Fibroblast of the aortic adventitia (primary cell): ENCODE measurements around the gene PTPN14. TPM values are rescaled to one million over a fixed set of nuclear protein-coding genes. Genes with fewer than 3 reads are reported as not detected.
A peak's percentile ranks its signal among the peaks of the same experiment; 100 is the strongest.

ENCODE experiments used
- DNase-seq: peaks from one replicate; pipeline ENCODE4 v3.0.0-alpha.2; 2010; ENCODE audit warnings: low read depth
- H3K4me3 ChIP-seq: 2 replicates; pipeline ENCODE4 v1.5.1; 2011; ENCODE audit warnings: low read depth, mild to moderate bottlenecking, control low read depth, low read length, moderate library complexity
- total RNA-seq: library from RNA; depleted of rRNA; stranded (reverse); fragments of >200 nt; gene quantifications from 2 replicates; pipeline ENCODE4 v1.2.3, GENCODE V29; 2012; ENCODE audit warnings: low replicate concordance
- TF ChIP-seq, protein P1 (sequence below): IDR thresholded peaks from 2 replicates; pipeline ENCODE4 v1.5.1; 2011; ENCODE audit warnings: mild to moderate bottlenecking, low read length, control low read depth, inconsistent platforms; ENCODE audit not compliant: insufficient read depth

Gene PTPN14
- total RNA-seq, 1 donor = 46.6 TPM

DNA sequence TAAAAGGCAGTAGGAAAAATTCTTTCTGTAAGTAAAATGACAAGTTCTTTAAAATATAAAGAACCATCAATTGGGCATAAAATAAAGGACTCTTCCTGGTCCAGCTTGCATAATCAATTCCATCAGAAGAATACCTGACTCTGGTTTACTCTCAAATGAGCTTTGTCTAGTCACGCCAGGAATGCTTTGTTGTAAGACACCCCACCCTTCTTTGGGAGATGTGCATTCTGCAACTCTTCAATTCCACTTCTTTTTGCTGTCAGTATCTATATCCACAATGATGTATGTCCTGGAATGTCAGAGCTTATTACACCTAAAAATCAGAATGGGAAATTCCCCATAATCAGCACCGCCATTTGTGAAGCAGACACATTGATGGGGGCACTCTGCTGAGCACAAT lies 76.1 kb downstream of the PTPN14 start:
- TF ChIP-seq, protein P1, sequence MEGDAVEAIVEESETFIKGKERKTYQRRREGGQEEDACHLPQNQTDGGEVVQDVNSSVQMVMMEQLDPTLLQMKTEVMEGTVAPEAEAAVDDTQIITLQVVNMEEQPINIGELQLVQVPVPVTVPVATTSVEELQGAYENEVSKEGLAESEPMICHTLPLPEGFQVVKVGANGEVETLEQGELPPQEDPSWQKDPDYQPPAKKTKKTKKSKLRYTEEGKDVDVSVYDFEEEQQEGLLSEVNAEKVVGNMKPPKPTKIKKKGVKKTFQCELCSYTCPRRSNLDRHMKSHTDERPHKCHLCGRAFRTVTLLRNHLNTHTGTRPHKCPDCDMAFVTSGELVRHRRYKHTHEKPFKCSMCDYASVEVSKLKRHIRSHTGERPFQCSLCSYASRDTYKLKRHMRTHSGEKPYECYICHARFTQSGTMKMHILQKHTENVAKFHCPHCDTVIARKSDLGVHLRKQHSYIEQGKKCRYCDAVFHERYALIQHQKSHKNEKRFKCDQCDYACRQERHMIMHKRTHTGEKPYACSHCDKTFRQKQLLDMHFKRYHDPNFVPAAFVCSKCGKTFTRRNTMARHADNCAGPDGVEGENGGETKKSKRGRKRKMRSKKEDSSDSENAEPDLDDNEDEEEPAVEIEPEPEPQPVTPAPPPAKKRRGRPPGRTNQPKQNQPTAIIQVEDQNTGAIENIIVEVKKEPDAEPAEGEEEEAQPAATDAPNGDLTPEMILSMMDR = no peak
- DNase-seq = no peak
- no peak overlapping the region for H3K4me3 ChIP-seq

DNA sequence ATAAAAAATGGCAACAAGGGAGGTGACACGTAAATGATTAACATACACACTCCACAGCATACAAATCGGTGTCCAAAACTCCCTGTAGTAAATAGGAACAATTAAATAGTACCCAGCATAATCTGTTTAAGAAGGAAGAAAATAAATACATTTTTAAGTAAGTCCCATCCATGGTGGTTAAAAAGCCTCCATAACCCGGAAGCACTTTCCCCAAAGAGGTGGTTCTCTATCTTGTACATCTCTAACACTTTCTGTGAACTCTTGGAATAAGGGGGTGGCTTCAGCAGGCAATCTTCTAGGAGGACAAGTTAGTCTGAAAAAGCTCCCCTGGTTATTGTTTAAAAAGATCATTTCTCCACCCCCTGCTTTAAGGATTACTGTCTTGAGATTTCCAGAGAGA lies 76.9 kb downstream of the PTPN14 start:
- H3K4me3 ChIP-seq = no peak overlapping the region
- no peak for DNase-seq
- TF ChIP-seq, protein P1 = no peak

DNA sequence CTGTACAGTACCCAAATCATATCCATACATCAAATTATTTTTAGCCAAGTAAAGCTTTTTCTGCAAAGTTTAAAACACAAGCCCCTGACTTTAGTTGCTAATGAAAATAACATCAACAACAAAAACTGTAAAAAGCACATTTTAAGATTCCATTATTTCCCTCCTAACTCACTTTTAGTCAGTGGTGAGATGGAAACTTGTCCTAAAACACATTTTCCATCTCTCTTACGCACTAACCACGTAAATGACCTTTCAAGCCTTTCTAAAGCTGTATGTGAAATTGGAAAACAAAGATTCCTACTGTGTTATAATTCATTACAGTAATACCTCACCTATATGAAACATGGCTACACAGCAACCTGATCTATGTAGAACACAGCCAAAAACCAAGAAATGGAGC lies 77.5 kb downstream of the PTPN14 start:
- DNase-seq = no peak

DNA sequence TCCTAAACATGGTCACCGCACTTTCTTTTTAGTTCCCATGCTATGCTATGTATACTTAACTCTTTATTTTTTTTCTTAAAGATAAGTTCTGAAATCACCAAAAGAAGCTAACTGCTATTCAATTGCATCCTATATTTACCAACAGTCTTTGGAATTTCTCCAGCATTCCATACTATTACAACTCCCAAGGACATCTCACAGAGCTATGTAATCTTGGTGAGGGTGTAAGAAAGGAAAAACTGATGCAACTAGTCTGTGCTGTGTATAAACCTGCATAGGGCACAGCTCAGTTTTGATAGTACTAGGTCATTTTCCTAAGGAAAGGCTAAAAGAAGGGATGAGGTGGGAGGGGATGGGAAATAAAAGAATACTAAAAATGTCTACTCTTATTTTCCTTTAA lies 78.0 kb downstream of the PTPN14 start:
- no peak overlapping the region for H3K4me3 ChIP-seq
- TF ChIP-seq, protein P1 = no peak
- peak; percentile 84 for DNase-seq

More for the DNA sequence above, 77.5 kb downstream of the PTPN14 start:
- no peak overlapping the region for H3K4me3 ChIP-seq
- TF ChIP-seq, protein P1 = no peak

DNA sequence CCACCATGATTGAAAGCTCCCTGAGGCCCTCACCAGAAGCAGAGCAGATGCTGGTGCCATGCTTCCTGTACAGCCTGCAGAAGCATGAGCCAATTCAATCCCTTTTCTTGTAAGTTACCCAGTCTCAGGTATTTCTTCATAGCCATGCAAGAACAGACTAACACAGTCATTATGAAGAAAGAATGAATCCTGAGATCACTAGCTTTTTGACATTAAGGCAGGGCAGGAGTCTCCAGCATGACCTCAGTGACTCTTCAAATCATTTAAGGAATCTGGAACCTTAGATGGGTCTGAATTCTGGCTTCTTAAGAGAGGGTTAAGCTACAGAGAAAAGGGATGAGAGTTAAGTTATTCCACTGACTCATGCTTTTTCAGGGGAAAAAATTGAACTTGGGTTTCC lies 79.0 kb downstream of the PTPN14 start:
- H3K4me3 ChIP-seq = no peak overlapping the region
- TF ChIP-seq, protein P1 = no peak
- peak; percentile 45 for DNase-seq

DNA sequence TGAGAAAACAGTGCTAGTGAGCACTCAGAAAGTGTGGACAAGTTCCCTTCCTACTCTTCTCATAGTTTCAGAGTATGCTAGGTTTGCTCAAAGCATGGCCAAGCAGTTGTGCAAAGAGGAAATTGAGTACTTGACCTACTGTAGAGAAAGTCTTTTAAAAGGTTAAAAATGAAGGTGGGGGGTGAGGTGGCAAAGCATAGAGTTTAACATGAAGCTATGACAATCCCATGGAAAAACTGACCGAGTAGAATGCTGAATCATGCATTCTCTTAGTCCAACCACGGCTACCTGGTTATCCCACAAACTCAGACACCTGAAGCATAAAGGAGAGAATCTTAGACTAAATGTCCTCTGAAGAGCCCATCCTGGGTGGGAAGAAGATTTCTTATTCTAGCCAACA lies 79.9 kb downstream of the PTPN14 start:
- TF ChIP-seq, protein P1 = no peak
- no peak overlapping the region for H3K4me3 ChIP-seq
- no peak for DNase-seq

DNA sequence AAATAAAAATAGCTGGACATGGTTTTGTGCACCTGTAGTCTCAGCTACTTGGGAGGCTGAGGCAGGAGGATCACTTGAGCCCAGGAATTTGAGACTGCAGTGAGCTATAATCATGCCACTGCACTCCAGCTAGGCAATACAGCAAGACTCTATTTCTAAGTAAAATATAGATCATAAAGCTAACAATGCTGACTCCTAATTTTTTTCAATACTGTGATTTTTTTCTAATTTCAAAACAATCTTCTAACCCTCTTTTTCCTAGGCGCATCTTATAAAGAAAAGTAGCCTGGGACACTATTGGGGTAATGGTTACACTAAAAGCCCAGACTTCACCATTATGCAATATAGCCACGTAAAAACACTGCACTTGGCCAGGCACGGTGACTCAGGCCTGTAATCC lies 81.3 kb downstream of the PTPN14 start:
- TF ChIP-seq, protein P1 = no peak
- DNase-seq = no peak

More for the DNA sequence above, 81.3 kb downstream of the PTPN14 start:
- no peak overlapping the region for H3K4me3 ChIP-seq
